HG02623 (cell line): ENCODE data around the gene ZNF764.
"Not testable (repeated sequence)": the region's sequence is repeated elsewhere in the genome, so short reads cannot be mapped to it uniquely, and the experiment has no call there.

Experiments used
- ATAC-seq: cut with Tn5 transposase; IDR thresholded peaks from one replicate; pipeline ENCODE4 v1.9.1; 2021; ENCODE audit warnings: moderate library complexity; ENCODE audit not compliant: unreplicated experiment

The ZNF764 gene

DNA sequence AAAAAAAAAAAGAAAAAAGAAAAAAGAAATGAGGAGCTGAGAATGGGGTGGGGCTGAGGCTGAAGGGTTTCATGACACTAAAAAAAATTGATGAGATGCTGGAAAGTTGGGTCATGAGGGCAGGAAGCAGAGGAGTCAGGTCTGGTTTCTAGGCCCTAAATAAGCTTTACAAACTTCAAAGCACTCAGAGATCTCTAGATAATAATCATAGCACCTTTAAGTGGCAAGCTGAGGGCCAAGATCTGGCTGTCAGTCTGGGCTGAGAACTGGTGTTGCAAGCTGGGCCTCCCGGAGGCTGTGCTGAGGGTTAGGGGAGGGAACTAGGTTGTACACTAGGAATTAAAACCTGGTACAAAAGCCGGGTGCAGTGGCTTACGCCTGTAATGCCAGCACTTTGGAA, 6.4 kb downstream of the ZNF764 start:
- ATAC-seq, result no peak

DNA sequence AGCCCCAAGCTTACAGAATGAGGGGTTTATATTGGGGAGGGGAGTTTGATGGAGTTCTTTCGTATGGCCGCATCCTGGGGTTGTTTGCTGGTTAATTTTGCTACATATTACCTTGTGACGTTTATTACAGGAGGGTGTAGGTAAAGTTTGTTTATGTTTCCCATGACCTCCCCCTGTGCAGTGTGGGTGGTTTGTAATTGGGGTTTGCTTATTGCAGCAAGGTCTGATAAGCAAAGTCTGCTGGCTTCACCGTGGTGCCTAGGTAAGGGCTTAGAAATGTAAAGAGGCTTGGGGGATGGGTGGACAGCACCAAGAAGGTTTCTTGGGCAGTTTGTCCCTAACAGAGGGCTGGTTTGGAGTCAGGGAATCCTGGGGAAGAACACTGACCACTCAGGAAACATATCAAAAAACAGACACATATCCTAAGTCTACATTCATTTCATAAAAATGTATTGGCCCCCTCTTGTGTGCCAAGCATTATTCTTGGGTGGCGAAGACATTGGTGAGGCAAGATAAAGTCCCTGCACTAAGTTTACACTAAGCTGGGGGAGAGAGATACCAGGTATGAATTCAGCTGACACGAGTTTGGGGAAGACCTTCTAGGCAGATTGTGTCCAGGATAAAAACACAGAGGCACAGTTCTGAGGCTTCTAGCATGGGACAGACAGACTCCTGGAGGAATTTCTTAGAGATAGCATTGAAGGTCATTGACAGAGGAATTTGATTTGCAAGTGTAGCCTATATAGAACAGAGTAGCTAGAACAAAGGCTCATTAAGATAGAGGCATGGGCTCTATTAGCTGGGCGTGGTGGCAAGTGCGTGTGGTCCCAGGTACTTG, 9.5 kb downstream of the ZNF764 start:
- ATAC-seq, result no peak

DNA sequence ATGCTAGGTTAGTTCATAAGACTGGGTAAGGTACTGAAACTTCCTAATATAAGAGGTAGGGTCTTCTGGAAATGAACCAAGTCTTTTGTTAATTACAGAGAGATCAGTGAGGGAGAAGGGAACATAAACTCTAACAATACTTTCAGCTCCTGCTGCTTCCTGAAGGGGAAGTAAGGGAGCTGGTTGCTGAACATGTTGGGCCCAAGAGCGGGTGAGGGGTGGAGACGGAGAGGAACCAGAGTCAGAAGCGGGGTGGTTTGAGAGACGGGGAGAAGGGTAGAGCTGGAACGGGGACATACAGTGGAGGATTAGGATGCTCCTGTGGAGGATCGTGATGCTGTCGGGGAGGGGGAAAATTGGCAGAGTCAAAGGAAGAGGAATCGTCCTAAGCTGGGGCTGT, 12.1 kb downstream of the ZNF764 start:
- no peak for ATAC-seq

DNA sequence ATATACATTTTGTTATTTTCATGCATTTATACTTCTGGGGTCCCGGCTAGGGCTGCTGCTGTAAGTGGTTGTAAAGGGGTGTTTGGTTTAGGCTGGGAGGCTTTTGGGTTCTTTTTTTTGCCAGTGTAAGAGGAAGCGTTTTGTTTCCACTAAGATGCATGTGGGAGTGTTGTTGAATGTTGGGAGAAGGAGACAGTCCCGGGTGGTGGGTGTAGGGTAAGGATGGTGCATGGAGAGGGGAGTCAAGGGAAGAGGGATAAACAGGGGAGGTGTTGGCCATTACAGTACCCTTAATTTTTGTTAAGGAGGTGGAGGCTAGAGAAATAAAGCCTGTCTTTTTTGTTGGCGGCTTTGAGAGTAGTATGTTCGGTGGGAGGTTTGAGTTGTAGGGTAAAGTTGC, 15.1 kb downstream of the ZNF764 start:
- ATAC-seq, result no peak

DNA sequence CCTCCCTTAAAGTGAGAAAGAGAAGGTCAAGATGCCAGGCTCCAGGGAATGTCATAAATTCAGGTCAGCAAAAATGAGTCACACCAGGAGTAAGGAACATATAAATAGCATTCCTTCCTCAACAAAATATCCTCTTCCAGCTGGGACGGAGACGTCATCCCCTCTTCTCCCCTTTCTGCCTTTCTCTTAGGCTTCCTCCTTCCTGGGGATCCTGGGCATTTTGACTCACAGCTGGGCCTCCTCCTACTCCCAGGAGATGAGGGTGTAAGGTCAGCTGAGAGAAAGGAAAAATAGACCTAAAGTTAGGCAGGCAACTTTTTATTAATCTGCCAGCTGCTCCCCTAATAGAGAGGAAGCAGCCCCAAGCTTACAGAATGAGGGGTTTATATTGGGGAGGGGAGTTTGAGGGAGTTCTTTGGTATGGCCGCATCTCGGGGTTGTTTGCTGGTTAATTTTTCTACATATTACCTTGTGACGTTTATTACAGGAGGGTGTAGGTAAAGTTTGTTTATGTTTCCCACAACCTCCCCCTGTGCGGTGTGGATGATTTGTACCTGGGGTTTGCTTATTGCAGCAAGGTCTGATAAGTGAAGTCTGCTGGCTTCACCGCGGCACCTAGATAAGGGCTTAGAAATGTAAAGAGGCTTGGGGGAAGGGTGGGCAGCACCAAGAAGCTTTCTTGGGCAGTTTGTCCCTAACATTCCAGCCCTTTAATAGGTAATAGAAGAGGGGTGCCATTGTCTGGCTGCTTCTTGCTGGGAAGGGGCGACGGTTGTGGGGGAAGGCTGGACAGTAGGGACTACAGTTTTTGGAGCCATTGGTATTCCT, 16.5 kb downstream of the ZNF764 start:
- ATAC-seq, result no peak

DNA sequence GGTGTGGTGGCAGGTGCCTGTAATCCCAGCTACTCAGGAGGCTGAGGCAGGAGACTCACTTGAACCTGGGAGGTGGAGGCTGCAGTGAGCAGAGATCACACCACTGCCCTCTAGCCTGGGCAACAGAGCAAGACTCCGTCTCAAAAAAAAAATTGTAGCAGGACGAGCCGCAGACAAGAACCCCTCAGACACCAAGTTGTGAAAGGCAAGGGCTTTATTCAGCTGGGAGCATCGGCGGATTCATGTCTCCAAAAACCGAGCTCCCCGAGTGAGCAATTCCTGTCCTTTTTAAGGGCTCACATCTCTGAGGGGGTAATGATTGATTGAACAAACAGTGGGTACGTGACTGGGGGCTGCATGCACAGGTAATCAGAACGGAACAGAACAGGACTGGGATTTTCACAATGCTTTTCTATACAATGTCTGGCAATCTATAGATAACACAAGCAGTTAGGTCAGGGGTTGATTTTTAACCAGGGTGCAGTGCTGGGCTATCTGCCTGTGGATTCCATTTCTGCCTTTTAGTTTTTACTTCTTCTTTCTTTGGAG, 17.2 kb downstream of the ZNF764 start:
- not testable (repeated sequence) for ATAC-seq

DNA sequence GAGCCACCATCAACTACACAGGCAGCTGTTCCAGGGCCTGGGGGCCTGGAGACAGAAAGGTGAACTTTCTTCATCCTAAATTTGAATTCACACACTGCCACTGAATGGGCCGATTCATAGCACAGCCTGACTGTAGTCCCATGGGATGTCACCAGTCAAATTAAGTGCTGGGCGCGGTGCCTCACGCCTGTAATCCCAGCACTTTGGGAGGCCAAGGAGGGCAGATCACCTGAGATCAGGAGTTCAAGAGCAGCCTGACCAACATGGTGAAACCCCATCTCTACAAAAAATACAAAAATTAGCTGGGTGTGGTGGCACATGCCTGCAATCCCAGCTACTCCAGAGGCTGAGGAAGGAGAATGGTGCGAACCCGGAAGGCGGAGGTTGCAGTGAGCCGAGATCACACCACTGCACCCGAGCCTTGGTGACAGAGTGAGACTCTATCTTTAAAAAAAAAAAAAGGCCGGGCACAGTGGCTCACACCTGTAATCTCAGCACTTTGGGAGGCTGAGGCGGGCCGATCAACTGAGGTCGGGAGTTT, 18.1 kb downstream of the ZNF764 start:
- not testable (repeated sequence) for ATAC-seq

DNA sequence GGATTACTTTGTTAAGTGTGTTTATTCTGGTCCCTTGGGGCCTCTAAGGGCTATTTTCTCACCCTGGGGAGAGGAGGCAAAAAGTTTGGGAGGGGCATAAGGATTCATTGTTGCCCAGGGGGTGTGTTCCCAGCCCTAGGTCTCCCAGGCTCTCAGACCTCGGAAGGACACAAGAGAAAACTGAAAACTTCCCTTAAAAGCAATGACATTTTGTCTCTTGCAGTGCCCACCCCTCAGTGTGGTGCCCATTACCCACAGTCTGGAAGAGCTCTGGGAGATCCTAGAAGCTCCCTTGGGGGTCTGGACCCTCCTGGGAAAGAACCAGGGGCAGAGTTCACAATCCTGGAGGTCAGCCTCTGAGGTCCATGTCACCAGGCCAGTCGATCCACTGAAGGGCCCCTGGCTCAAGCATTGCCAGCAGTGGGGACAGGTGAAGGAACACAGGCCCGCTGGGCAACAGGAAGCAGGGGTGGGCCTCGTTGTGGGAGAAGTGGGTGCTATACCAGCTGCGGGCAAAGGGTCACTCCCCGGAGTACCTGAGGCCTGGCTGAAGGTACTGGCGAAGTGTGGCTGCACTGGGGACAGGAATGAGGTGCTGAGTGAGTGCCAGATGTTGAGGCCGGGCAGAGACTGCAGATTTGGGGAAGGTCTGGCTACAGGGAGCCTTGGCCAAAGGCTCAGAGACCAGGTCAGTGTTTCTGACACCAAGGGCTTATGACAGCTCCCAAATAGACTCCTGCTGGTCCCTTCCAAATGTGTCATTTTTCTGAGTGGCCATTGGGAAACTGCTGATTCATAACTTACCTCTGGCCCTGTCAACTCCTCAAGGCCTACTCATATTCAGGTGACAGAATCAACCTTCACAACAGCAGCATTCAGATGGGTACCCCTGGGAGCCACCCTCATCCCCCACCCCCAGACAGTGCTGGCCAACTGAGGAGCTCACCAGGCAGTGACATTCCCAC, 18.9 kb downstream of the ZNF764 start:
- no peak for ATAC-seq

DNA sequence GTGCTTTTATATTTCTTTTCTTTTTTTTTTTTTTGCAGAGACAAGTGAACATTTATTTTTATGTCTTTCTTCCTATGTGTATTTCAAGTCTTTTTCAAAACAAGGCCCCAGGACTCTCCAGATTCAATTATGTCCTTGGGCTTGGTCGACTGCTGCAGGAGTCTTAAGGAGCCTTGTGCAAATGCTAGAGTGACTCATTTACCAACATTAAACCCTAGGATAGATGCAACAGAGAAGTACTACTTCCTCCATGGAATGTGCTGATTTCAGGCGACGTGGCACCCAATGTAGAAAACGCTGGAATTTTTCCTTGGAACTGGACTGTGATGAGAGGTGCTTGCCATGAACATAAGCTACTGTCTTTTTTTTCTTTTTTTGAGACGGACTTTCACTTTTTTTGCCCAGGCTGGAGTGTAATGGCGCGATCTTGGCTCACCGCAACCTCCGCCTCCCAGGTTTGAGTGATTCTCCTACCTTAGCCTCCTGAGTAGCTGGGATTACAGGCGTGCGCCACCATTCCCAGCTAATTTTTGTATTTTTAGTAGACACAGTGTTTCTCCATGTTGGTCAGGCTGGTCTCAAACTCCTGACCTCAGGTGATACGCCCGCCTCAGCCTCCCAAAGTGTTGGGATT, 21.7 kb downstream of the ZNF764 start:
- not testable (repeated sequence) for ATAC-seq

DNA sequence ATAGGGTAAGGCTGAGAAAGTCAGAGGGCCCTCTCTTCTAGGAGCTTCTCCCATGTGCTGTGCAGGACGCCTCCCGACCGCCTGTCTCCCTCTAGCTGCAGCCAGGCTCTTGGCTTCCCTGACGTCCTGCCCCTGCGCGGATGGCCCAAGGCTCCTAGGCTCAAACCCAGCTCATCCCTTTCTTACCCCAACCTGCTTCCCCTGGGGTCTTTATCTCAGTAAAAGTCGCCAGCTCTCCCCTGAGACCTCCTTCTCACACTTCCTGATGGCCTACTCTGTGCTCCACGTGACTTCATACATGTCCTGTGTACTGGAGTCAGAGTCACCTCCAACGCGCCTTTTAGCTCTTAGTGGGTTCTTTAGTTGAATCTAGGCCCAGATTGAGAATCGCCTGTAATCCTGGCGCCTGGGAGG, 22.4 kb downstream of the ZNF764 start:
- peak; percentile 38 for ATAC-seq

DNA sequence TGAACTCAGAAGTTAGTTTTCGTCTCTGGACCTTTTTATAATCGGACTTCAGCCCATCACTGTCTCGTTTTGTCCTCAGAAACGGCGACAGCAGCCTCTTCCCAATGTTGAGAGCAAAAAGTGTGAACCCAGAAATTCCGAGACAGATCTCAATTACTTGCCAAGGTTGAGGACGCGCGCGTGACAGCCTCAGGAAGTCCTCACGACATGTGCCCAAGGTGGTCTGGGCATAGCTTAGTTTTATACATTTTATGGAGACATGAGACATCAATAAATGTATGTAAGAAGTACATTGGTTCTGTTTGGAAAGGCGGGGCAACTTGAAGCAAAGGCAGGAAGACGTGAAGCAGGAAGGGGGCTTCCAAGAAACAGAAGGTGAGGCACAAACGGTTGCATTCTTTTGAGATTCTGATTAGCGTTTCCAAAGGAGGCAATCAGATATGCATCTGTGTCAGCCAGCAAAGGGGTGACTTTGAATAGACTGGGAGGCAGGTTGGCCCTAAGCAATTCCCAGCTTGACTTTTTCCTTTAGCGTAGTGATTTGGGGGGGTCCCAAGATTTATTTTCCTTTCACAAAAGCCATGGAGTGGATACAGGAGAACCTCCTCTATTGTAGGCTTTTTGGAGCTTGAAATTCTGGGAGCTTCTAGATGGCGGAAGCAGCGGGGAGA, 22.9 kb downstream of the ZNF764 start:
- peak; percentile 15 for ATAC-seq

DNA sequence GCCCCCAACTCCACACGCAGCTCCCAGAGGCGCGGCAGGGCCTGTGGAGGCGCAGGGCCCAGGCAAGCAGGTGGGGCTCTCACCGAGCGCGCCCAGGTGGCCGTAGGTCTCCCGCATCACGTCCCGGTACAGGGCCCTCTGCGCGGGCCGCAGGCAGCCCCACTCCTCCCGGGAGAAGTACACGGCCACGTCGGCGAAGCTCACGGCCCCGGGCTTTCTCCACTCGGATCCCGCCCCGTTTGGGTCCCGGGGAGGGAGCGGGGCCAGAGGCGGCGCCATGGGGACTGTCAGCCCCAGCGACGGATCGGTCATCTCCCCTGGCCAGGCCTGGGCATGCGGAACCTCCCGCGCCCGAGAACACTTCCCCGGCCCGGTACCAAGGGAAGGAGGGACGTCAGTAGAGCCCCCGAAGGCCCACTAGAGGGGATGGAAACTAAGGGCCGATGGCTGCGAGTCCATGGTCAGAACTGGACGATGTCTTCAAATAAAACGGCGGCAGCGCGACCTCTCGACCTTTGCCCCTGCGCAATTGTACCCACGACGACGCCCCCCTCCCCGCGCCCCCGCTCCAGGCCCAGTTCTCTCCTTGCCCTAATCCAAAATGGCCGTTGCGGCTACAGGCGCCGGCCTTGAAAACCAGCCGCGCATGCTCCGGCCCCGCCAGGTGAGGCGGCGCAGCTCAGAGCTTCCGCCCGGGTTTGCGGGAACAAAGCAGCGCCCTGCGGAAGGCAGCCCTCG, 23.6 kb downstream of the ZNF764 start, which contains the start of gene ZNF747:
Gene ZNF747 (minus strand): TSS at position 491 of the 738 bp plus-strand sequence. CDS start 179 bp downstream, at position 312.
- ATAC-seq, result peak; percentile 59

DNA sequence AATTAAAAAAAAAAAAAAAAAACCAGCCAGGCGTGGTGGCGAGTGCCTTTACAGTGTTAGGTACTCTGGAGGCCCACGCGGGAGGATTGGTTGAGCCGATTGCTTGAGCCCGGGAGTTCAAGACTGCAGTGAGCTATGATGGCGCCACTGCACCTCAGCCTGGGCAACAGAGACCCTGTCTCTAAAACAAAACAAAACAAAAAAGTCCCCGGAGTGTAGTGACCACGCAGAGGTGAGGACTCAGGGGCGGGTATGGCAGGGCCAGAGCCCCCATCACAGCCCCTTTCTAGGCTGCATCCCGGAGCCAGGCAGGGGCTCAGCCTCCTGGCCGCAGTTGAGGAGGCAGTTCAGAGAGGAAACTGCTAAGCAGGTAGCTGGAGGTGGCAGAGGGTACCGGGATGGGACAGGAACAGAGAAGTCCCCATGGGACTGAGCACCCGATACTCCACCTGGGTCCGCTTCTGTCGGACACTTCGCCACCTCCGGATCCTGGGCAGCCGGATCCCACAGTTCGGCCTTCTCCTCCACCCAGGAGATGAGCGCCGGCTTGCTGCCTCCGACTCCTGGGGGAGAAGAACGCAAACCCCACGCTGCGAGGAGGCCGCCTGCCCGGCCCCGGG, 24.3 kb downstream of the ZNF764 start:
- ATAC-seq, result peak; percentile 15

DNA sequence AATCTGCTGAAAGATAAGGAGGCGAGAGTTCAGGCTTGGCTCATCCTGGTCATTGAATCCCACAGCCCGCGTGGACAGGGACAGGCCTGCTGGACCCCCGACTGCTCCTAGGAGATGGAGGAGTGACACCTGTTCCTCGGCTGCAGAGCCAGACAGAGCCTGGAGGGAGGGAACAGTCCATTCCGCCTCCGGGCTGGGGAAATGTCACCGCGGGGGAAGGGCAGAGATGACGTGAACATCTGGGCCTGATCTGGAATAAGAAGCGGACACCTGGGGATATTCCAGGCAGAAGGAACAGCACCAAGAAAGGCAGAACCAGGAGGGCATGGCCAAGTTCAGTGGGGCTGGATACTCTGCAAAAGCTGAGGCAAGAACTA, 25.0 kb downstream of the ZNF764 start:
- no peak for ATAC-seq

DNA sequence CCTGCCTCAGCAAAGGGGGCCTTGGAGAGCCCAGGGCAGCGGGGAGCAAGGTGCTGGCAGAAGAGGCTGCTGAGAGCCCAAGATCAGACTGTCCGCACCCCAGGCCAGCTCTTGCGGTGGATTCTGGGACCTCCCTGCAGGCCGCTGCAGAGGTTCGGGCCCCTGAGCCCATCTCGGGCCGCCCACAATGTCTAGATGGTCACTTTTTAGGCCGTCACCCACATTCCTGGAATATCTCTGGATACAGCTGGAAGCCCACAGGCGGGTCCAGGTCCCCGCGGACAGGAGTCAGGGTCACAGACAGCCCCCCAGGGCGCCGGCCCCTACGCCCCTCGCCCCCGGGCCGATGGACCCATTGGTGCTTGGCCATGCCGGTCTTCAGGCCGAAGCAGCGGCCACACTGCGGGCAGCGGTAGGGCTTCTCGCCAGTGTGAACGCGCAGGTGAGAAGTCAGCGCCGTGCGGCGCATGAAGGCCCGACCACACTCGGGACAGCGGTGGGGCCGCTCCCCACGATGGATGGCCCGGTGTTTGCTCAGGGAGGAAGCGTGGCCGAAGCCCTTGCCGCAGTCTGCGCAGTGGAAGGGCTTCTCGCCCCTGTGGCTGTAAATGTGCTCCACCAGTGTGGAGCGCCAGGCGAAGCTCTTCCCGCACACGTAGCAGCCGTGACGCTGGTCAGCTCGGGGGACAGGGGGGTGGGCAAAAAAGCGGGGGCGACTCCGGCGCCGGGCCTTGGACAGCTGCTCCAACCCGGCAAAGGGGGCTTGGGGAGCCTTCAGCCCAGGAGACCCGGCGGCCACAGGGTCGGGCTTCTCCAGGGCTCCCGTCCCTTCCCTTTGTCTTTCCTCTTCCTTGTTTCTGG, 25.7 kb downstream of the ZNF764 start:
- no peak for ATAC-seq

DNA sequence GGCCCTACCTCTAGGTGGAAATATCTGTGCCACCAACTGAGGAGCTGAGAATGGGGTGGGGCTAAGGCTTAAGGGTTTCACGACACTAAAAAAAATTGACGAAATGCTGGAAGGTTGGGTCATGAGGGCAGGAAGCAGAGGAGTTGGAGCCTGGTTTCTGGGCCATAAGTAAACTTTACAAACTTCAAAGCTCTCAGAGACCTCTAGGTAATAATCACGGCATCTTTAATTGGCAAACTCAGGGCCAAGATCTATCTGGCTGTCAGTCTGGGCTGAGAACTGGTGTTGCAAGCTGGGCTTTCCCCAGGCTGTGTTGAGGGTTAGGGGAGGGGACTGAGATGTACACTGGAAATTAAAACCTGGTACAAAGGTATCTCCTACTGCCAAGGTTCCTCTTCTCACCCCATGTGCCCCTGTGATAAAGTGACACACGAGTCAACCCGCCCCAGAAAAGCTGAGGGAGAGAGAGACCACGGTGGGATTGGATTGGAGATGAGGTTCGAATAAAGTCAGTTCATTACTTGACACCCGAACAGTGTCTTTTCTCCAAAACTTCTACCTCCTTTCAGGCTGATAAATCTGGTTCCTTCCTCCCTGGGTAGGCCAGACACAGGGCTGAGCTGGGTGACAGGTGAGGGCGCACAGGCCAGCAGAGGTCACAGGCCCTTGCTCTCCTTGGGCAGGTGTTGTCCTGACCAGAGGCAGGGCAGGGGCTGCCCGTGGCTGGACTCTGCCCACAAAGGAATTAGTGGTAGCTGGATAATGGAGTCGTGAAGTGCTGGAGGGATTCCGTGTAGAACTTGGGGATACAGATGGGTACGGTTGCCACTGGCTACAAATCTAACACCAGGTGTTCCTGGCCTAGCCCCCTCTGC, 27.8 kb downstream of the ZNF764 start:
- ATAC-seq, result no peak
